HEK293 (cell line): ENCODE measurements around the gene PLSCR1.

Source experiments
- CTCF ChIA-PET: fragments of 350-600 bp; formaldehyde crosslinking; extraction: SDS; loops from one replicate; lab custom pipeline; 2021; ENCODE audit warnings: antibody characterized with exemption; lab: Yijun Ruan, JAX
- POLR2A ChIA-PET: fragments of 300-600 bp; formaldehyde crosslinking; extraction: SDS; loops from one replicate; lab custom pipeline; 2020; ENCODE audit warnings: antibody characterized with exemption, inconsistent platforms; lab: Yijun Ruan, JAX
- H3K27ac ChIP-seq: fragments of 200-500 bp; sonication (Bioruptor generic); 2 replicates; pipeline ENCODE4 v1.5.1; 2014; ENCODE audit warnings: low read depth, low read length, control low read depth, inconsistent platforms; ENCODE audit errors: extremely low read depth
- H3K36me3 ChIP-seq, 2 experiments: fragments of 200-500 bp in 1 of 2; sonication (Bioruptor generic) in 1 of 2; 1 replicate in 1 of 2; 2 replicates in 1 of 2; pipeline ENCODE4 v1.5.1; 2014 to 2017; ENCODE audit warnings: inconsistent platforms in 2 of 2, low read length in 2 of 2; ENCODE audit not compliant: control insufficient read depth in 2 of 2, insufficient read depth in 1 of 2
- H3K4me1 ChIP-seq: fragments of 200-500 bp; sonication (Bioruptor generic); 2 replicates; pipeline ENCODE4 v1.5.1; 2014; ENCODE audit warnings: mild to moderate bottlenecking, low read length, inconsistent platforms; ENCODE audit not compliant: control insufficient read depth, insufficient read depth
- H3K4me3 ChIP-seq: 2 replicates; pipeline ENCODE4 v1.5.1; 2011; ENCODE audit warnings: low read depth, mild to moderate bottlenecking, control low read depth, low read length, moderate library complexity
- H3K9me3 ChIP-seq: fragments of 200-500 bp; sonication (Bioruptor generic); 2 replicates; pipeline ENCODE4 v1.5.1; 2014; ENCODE audit warnings: low read depth, low read length, inconsistent platforms; ENCODE audit not compliant: control insufficient read depth, insufficient read depth
- BCL11B ChIP-seq: fragments of 450-650 bp; formaldehyde crosslinking; IDR thresholded peaks from 2 replicates; pipeline ENCODE4 v1.5.1; 2016; ENCODE audit warnings: low read depth, missing biosample characterization, missing genetic modification characterization
- PATZ1 ChIP-seq: fragments of 450-650 bp; formaldehyde crosslinking; IDR thresholded peaks from 2 replicates; pipeline ENCODE4 v1.5.1; 2016; ENCODE audit warnings: missing biosample characterization, missing genetic modification characterization
- SP3 ChIP-seq: fragments of 450-650 bp; formaldehyde crosslinking; IDR thresholded peaks from 2 replicates; pipeline ENCODE4 v1.5.1; 2016; ENCODE audit warnings: missing biosample characterization, missing genetic modification characterization
- ZNF174 ChIP-seq: fragments of 450-650 bp; formaldehyde crosslinking; IDR thresholded peaks from 2 replicates; pipeline ENCODE4 v1.5.0; 2017; ENCODE audit warnings: missing biosample characterization, mild to moderate bottlenecking, missing genetic modification characterization
- ZNF280C ChIP-seq: fragments of 450-650 bp; formaldehyde crosslinking; IDR thresholded peaks from 2 replicates; pipeline ENCODE4 v1.5.1; 2016; ENCODE audit warnings: missing biosample characterization, missing genetic modification characterization
- ZNF398 ChIP-seq: fragments of 450-650 bp; formaldehyde crosslinking; IDR thresholded peaks from 2 replicates; pipeline ENCODE4 v1.5.1; 2017; ENCODE audit warnings: missing biosample characterization, missing genetic modification characterization
- ZNF404 ChIP-seq: fragments of 450-650 bp; formaldehyde crosslinking; IDR thresholded peaks from 2 replicates; pipeline ENCODE4 v1.5.1; 2017; ENCODE audit warnings: missing biosample characterization, missing genetic modification characterization
- ZNF416 ChIP-seq: fragments of 450-650 bp; formaldehyde crosslinking; IDR thresholded peaks from 2 replicates; pipeline ENCODE4 v1.5.1; 2016; ENCODE audit warnings: missing biosample characterization, missing genetic modification characterization
- ZNF423 ChIP-seq: fragments of 450-650 bp; formaldehyde crosslinking; IDR thresholded peaks from 2 replicates; pipeline ENCODE4 v1.5.1; 2016; ENCODE audit warnings: missing biosample characterization, missing genetic modification characterization
- ZNF501 ChIP-seq: fragments of 450-650 bp; formaldehyde crosslinking; IDR thresholded peaks from 2 replicates; pipeline ENCODE4 v1.5.1; 2016; ENCODE audit warnings: missing biosample characterization, missing genetic modification characterization
- ZNF529 ChIP-seq: fragments of 450-650 bp; formaldehyde crosslinking; IDR thresholded peaks from 2 replicates; pipeline ENCODE4 v1.5.1; 2017; ENCODE audit warnings: missing genetic modification characterization, missing biosample characterization; ENCODE audit not compliant: insufficient replicate concordance
- ZNF561 ChIP-seq: fragments of 450-650 bp; IDR thresholded peaks from 2 replicates; pipeline ENCODE4 v1.5.1; 2018; ENCODE audit warnings: missing biosample characterization, missing genetic modification characterization, borderline replicate concordance
- ZNF600 ChIP-seq: fragments of 450-650 bp; formaldehyde crosslinking; IDR thresholded peaks from 2 replicates; pipeline ENCODE4 v1.5.1; 2016; ENCODE audit warnings: missing biosample characterization, missing genetic modification characterization
- ZSCAN30 ChIP-seq: fragments of 450-650 bp; IDR thresholded peaks from 2 replicates; pipeline ENCODE4 v1.5.1; 2018; ENCODE audit warnings: missing biosample characterization, mild to moderate bottlenecking, missing genetic modification characterization, moderate library complexity
- TF ChIP-seq, protein P1 (sequence below): fragments of 450-650 bp; formaldehyde crosslinking; IDR thresholded peaks from 2 replicates; pipeline ENCODE4 v1.5.1; 2016; ENCODE audit warnings: missing biosample characterization, missing genetic modification characterization
- TF ChIP-seq, protein P2 (sequence below): fragments of 450-650 bp; formaldehyde crosslinking; IDR thresholded peaks from 2 replicates; pipeline ENCODE4 v1.5.1; 2016; ENCODE audit warnings: missing biosample characterization, missing genetic modification characterization

PLSCR1 gene

GRCh38 chr3:146491303-146491702 is 53.1 kb downstream of the PLSCR1 start (continued):
- TF ChIP-seq, protein P1, sequence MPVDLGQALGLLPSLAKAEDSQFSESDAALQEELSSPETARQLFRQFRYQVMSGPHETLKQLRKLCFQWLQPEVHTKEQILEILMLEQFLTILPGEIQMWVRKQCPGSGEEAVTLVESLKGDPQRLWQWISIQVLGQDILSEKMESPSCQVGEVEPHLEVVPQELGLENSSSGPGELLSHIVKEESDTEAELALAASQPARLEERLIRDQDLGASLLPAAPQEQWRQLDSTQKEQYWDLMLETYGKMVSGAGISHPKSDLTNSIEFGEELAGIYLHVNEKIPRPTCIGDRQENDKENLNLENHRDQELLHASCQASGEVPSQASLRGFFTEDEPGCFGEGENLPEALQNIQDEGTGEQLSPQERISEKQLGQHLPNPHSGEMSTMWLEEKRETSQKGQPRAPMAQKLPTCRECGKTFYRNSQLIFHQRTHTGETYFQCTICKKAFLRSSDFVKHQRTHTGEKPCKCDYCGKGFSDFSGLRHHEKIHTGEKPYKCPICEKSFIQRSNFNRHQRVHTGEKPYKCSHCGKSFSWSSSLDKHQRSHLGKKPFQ, result no peak
- TF ChIP-seq ZNF398 (tag by site-specific recombination) (no peak), ZSCAN30 (tag by site-specific recombination) (no peak), ZNF416 (tag by site-specific recombination) (no peak), ZNF174 (tag by site-specific recombination) (no peak), ZNF501 (tag by site-specific recombination) (no peak)
- TF ChIP-seq, protein P2, sequence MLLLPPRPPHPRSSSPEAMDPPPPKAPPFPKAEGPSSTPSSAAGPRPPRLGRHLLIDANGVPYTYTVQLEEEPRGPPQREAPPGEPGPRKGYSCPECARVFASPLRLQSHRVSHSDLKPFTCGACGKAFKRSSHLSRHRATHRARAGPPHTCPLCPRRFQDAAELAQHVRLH (tag by site-specific recombination), result no peak

DNA sequence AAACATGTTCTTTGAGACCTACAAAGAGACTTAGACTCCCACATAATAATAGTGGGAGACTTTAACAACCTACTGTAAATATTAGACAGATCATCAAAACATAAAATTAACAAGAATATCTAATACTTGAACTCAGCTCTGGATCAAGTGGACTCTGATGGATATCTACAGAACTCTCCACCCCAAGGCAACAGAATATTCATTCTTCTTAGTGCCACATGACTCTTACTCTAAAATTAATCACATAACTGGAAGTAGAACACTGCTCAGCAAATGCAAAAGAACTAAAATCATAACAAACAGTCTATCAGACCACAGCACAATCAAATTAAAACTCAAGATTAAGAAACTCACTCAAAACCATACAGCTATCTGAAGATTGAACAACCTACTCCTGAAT is 59.1 kb downstream of the PLSCR1 start:
- Histone ChIP-seq H3K9me3 (no peaks in the 10 kb centered on the region), H3K4me3 (no peak overlapping the region), H3K36me3 (no peaks in the 10 kb centered on the region), H3K27ac (no peak overlapping the region), H3K4me1 (no peaks in the 10 kb centered on the region)
- no peak for TF ChIP-seq ZNF529 (tag by site-specific recombination)
- no peak for TF ChIP-seq SP3 (tag by site-specific recombination)
- no peak for TF ChIP-seq ZNF404
- TF ChIP-seq PATZ1, result no peak
- no peak for TF ChIP-seq BCL11B (tag by site-specific recombination)
- TF ChIP-seq ZNF280C, result no peak
- no peak for TF ChIP-seq ZNF561 (tag by site-specific recombination)
- TF ChIP-seq ZNF600 (tag by site-specific recombination), result no peak
- TF ChIP-seq ZNF423, result no peak
- POLR2A ChIA-PET, result interaction anchor here (0.6 kb wide), 1 partner anchor 15 kb away, joined by 5 read pairs; no protein-coding TSS in a partner anchor
- CTCF ChIA-PET, result no interaction called here
